ENCODE data around the gene WBP2.
A peak's percentile ranks its signal among the peaks of the same experiment; 100 is the strongest.
"Not testable (repeated sequence)": the region's sequence is repeated elsewhere in the genome, so short reads cannot be mapped to it uniquely, and the experiment has no call there.

Gene WBP2

GRCh38 chr17:75812096-75813013 lies 42.8 kb downstream of the WBP2 start:
- no peak for DNase-seq

DNA sequence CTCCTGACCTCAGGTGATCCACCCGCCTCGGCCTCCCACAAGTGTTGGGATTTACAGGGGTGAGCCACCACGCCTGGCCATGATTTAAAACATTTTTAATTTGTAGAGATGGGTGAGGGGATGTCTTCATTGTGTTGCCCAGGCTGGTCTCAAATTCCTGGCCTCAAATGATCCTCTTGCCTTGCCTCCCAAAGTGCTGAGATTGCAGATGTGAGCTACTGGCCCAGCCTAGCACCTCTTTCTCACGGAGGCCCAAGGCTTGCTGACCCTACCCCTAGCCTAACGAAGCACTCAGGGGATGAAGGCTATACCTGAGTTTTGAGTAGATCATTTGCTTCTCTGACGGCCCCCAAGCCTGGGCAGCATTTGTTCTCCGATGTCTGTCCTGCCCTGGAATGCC lies 44.0 kb downstream of the WBP2 start:
- DNase-seq, result no peak

GRCh38 chr17:75810756-75811155 lies 44.4 kb downstream of the WBP2 start:
- DNase-seq, result not testable (repeated sequence)

DNA sequence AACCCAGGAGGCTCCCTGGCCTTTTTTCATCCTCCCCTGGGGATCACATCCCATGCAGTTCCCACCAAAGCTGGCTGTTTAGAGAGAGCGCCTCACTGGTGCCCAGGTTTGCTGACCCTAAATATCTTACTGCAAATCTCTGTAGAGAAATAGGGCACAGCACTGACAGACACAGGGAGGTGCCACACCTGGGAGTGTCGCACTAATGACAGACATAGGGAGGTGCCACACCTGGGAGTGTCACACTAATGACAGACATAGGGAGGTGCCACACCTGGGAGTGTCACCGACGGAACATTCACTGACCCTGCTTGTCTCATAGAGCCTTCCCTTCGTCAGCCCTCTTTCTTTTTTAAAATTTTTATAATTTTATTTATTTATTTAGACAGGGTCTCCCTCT lies 44.9 kb downstream of the WBP2 start:
- DNase-seq, result no peak

DNA sequence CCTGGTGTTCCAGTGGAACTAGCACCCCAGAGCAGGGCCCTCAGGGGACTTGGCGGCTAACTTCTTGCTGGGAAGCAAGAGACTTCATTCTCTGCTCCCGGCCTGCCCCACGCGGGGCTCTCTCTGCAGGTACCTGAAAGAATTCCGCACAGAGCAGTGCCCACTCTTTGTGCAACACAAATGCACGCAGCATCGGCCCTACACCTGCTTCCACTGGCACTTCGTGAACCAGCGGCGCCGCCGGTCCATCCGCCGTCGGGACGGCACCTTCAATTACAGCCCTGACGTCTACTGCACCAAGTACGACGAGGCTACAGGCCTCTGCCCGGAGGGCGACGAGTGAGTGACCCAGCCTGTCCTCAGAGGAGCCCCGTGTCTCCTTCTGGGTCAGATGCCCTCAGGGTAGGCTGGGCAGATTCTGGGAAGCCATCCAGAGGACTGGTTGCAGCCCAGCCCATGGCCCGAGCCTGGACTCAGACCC lies 45.5 kb downstream of the WBP2 start:
- no peak for DNase-seq

DNA sequence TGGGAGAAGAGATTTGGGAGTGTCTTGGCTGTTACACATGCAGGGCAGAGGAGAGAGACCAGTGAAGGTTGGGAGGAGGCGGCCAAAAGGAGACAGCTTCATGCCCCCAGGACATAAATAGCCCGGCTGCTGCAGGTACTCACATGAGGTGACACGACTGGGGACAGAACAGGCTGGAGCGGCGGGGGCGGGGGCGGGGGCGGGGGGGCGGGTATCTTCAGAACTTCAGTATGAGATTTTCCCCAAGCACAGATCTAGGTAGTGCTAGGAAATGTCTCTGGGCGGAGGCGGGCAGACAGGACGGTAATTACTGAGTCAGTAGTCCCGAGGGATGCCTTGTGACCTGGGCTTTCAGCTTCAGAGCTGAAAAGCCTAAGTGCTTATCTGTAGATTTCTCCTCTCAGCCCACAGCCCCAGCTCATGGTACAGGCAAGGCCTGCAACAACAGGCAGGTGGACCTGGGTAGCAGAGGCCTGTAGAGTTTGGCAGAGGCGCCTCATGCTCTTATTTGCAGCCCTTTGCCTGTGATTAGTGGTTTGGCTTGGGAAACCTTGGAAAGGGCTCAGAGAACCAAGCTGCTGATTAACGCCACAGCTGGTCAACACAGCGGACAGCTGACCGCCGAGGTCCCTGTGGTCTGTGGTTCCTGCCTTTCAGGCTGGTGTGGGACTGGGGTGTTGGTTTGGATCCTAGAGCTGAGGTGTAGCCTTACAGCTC lies 46.1 kb downstream of the WBP2 start:
- DNase-seq, result peak in 1 of 2 experiments; percentile 21

GRCh38 chr17:75808549-75808904 lies 46.6 kb downstream of the WBP2 start:
- DNase-seq, result no peak

DNA sequence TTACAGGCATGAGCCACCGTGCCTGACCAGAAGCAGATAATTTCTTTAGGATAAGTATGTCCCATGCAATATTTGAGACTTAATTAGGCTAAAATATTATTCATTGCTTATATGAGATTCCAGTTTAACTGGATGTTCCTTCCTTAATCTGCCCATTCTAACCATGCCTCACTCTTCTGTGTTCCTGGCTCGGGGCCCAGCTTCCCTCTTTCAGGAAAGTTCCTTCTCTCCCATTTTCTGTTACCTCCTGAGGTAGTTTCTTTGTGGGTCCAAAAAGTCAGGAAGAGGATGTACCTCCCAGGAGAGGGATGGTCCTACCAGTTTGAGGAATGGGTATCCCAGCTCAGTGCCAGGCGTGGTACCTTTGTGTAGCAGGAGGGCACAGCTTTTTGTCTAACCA lies 47.3 kb downstream of the WBP2 start:
- DNase-seq, result no peak

DNA sequence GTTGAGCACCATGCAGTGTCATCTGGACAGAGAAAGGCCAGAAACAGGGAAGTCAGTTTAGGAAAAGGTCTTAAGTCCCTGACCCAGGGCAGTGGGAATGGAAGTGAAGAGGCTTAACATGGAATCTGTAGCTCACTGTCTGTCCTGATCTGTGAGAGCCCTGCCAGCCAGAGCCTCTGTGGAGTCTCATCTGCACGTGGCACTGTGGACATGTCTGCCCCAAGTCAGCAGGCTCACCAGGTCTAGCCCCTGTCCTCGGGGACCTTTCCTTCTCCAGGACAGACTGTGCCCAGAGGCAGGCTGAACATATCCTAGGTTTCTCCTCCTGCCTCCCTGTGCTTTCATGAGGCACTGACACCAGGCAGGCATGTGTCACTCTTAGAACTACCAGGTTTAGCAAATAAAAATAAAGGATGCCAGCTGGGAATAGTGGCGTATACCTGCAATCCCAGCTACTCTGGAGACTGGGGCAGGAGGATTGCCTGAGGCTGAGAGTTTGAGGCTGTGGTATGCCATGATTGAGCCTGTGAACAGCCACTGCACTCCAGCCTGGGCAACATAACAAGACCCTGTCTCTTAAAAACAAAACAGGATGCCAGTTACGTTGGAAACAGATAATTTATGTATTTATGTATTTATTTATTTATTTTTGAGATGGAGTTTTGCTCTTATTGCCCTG lies 48.2 kb downstream of the WBP2 start:
- no peak for DNase-seq

DNA sequence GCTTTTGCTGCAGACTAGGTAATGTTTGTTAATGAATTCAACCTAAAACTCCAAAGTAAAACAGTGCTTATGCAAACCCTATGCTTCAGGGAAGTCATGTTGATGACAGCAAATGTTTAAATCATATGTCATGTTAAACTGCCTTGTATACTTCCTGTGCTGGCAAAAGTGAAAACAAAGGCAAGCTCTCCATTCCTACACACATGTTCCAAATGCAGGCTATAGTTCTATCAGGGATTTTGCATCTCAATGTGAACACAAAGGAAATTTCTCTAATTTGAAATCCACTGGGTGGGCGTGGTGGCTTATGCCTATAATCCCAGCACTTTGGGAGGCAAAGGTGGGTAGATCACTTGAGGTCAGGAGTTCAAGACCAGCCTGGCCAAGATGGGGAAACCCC lies 51.3 kb downstream of the WBP2 start:
- DNase-seq, result no peak

DNA sequence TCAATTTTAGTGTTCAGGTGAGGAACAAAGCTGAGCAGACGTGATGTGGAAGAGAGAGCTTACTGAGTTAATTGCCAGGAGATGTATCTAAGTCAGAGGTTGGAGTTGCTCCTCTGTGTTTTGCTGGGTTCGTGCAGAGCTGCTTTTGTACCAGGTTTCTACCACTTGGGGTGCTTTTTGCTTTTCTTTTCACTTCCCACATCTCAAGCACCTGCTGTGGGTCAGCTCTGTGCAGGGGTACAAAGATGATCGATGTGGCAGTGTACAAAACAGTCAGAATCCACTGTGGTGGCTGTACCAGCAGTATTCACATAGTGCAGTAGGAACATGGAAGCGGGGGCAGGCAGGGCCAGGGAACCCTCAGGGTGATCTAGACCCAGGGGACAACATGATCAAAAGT lies 55.7 kb downstream of the WBP2 start:
- no peak for DNase-seq

- no peak for DNase-seq
Measured at GRCh38 chr17:75795820-75796607, 59.1 kb downstream of the WBP2 start.

All from activated CD4-positive, alpha-beta T cell treated with anti-CD3 and anti-CD28 coated beads, Interleukin-2, amount 50 U/mL, for 4 hours (primary cell).